Cardiac muscle cell (in vitro differentiated cells and primary cell): ENCODE data around the gene COMMD7. TPM values are rescaled to one million over a fixed set of nuclear protein-coding genes. Genes with fewer than 3 reads are reported as not detected.

Experiments used
- DNase-seq, 2 donors: peaks; one replicate each; pipeline versions ENCODE4 v3.0.0 to v3.0.0-alpha.2; 2010 to 2017; ENCODE audit warnings: low read depth in 1 of 2, low spot score in 1 of 2
- H3K27ac ChIP-seq: fragments of 200-600 bp; sonication (generic); 2 replicates; pipeline ENCODE4 v1.5.1; 2016
- H3K27me3 ChIP-seq: fragments of 200-600 bp; sonication (generic); 2 replicates; pipeline ENCODE4 v1.6.0; 2016; ENCODE audit warnings: control low read depth
- H3K36me3 ChIP-seq: fragments of 200-600 bp; sonication (generic); 2 replicates; pipeline ENCODE4 v1.5.1; 2016; ENCODE audit warnings: control low read depth
- H3K4me1 ChIP-seq: fragments of 200-600 bp; sonication (generic); 2 replicates; pipeline ENCODE4 v1.8.1; 2017; ENCODE audit warnings: low read depth, mild to moderate bottlenecking, mixed run types
- H3K4me3 ChIP-seq: fragments of 200-600 bp; sonication (generic); 2 replicates; pipeline ENCODE4 v1.5.1; 2016; ENCODE audit warnings: mild to moderate bottlenecking
- H3K9me3 ChIP-seq: fragments of 200-600 bp; sonication (generic); 2 replicates; pipeline ENCODE4 v1.5.1; 2017; ENCODE audit warnings: low read depth, mild to moderate bottlenecking, control low read depth
- CTCF ChIP-seq: IDR thresholded peaks from 2 replicates; pipeline ENCODE4 v1.5.1; 2012; ENCODE audit warnings: low read depth, mild to moderate bottlenecking, low read length
- polyA plus RNA-seq: library from polyadenylated mRNA; unstranded; fragments of >200 nt; fragmentation: Nextera tagmentation; extraction: Ambion mirVana; gene quantifications from 2 replicates; pipeline ENCODE4 v1.2.1, GENCODE V29; 2016
- total RNA-seq: library from RNA; depleted of rRNA; stranded (reverse); fragments of >200 nt; gene quantifications from 2 replicates; pipeline ENCODE4 v1.2.3, GENCODE V29; 2016

COMMD7 gene
- total and polyA plus RNA-seq, 2 experiments from 2014 or later: 36.1 to 156 TPM

- Histone ChIP-seq H3K27me3 (no peaks in the 10 kb centered on the region), H3K27ac (no peak overlapping the region), H3K9me3 (no peaks in the 10 kb centered on the region), H3K4me3 (no peak overlapping the region), H3K36me3 (no peaks in the 10 kb centered on the region), H3K4me1 (no peaks in the 10 kb centered on the region)
- DNase-seq: no peak
- no peak for TF ChIP-seq CTCF
These were observed 36.4 kb upstream of the COMMD7 start for GRCh38 chr20:32779500-32780211.

- DNase-seq: no peak
- Histone ChIP-seq H3K27ac (peak overlapping the region; percentile 58), H3K4me3 (no peak overlapping the region), H3K9me3 (no peaks in the 10 kb centered on the region), H3K36me3 (no peaks in the 10 kb centered on the region), H3K4me1 (no peaks in the 10 kb centered on the region), H3K27me3 (no peaks in the 10 kb centered on the region)
- no peak for TF ChIP-seq CTCF
These were observed 34.1 kb upstream of the COMMD7 start for GRCh38 chr20:32777177-32777956.

- H3K36me3 ChIP-seq: no peaks in the 10 kb centered on the region
- TF ChIP-seq CTCF: no peak
These were observed 32.2 kb upstream of the COMMD7 start for GRCh38 chr20:32775336-32775991.

GRCh38 chr20:32773855-32774254 lies 30.6 kb upstream of the COMMD7 start:
- H3K4me3 ChIP-seq: no peak overlapping the region
- no peaks in the 10 kb centered on the region for H3K36me3 ChIP-seq
- H3K27ac ChIP-seq: no peak overlapping the region
- H3K4me1 ChIP-seq: no peaks in the 10 kb centered on the region
- no peaks in the 10 kb centered on the region for H3K9me3 ChIP-seq
- DNase-seq: no peak
- no peak for TF ChIP-seq CTCF
- H3K27me3 ChIP-seq: no peaks in the 10 kb centered on the region

More at GRCh38 chr20:32775336-32775991, 32.2 kb upstream of the COMMD7 start:
- H3K27ac ChIP-seq: no peak overlapping the region
- H3K9me3 ChIP-seq: no peaks in the 10 kb centered on the region
- no peak for DNase-seq
- H3K4me1 ChIP-seq: no peaks in the 10 kb centered on the region
- H3K4me3 ChIP-seq: no peak overlapping the region
- no peaks in the 10 kb centered on the region for H3K27me3 ChIP-seq

- Histone ChIP-seq H3K36me3 (no peaks in the 10 kb centered on the region), H3K4me3 (no peak overlapping the region), H3K4me1 (no peaks in the 10 kb centered on the region)
These were observed 30.0 kb upstream of the COMMD7 start for GRCh38 chr20:32773223-32773622.

More at GRCh38 chr20:32773223-32773622, 30.0 kb upstream of the COMMD7 start:
- H3K9me3 ChIP-seq: no peaks in the 10 kb centered on the region
- no peaks in the 10 kb centered on the region for H3K27me3 ChIP-seq
- H3K27ac ChIP-seq: no peak overlapping the region
- TF ChIP-seq CTCF: no peak
- DNase-seq: no peak
